Measurements from ENCODE around the gene FKBP8.

DNA sequence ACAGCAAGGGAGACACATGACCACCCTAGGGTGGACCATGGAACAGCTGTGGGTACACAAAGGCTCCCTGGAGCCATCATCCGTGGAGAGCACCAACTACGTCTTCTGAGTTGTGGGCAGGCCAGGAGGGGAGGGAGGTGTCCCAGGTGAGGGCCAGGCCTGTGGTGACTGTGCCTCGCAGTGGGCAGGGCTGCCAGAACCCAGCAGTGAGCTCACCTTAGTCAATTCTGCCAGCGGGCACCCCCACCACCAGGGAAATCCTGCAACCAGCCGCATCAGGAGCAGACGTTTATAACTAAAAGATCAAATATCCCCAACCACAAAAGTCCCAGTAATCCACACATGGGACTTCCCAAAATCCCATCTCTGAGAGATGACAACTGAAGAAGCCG, 41.1 kb downstream of the FKBP8 start:
- TF ChIP-seq, protein P1, sequence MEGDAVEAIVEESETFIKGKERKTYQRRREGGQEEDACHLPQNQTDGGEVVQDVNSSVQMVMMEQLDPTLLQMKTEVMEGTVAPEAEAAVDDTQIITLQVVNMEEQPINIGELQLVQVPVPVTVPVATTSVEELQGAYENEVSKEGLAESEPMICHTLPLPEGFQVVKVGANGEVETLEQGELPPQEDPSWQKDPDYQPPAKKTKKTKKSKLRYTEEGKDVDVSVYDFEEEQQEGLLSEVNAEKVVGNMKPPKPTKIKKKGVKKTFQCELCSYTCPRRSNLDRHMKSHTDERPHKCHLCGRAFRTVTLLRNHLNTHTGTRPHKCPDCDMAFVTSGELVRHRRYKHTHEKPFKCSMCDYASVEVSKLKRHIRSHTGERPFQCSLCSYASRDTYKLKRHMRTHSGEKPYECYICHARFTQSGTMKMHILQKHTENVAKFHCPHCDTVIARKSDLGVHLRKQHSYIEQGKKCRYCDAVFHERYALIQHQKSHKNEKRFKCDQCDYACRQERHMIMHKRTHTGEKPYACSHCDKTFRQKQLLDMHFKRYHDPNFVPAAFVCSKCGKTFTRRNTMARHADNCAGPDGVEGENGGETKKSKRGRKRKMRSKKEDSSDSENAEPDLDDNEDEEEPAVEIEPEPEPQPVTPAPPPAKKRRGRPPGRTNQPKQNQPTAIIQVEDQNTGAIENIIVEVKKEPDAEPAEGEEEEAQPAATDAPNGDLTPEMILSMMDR (optimal IDR thresholded peaks at IDR 0.05 in 1 of 3, IDR thresholded peaks at IDR 0.05 in 1 of 3, conservative IDR thresholded peaks at IDR 0.05 in 1 of 3; ENCODE audit: extremely low read depth in 1 of 3, insufficient read depth in 2 of 3, low read length in 3 of 3) = no peak
- no peak for TF ChIP-seq EZH2 (IDR thresholded peaks at IDR 0.05; ENCODE audit: low read length)

Data from keratinocyte (primary cell).